H1 (cell line): ENCODE measurements around the gene BRD9. TPM values are rescaled to one million over a fixed set of nuclear protein-coding genes. Genes with fewer than 3 reads are reported as not detected.
A peak's percentile ranks its signal among the peaks of the same experiment; 100 is the strongest.
"Not testable (repeated sequence)": the region's sequence is repeated elsewhere in the genome, so short reads cannot be mapped to it uniquely, and the experiment has no call there.

Source experiments
- CTCF ChIA-PET: fragments of 300-600 bp; sonication (Branson Sonifier 250); formaldehyde crosslinking; loops from one replicate; lab custom pipeline; 2021; ENCODE audit not compliant: partially characterized antibody; lab: Charles Lee
- POLR2A ChIA-PET: fragments of 300-600 bp; sonication (Branson Sonifier 250); formaldehyde crosslinking; loops from one replicate; lab custom pipeline; 2021; ENCODE audit warnings: inconsistent platforms; ENCODE audit not compliant: partially characterized antibody; lab: Charles Lee
- DNase-seq, 2 experiments: peaks; one replicate each; pipeline versions ENCODE4 v3.0.0 to v3.0.0-alpha.2; 2010 to 2022; ENCODE audit warnings: low spot score in 2 of 2, low read depth in 1 of 2, mixed read lengths in 1 of 2
- FAIRE-seq: peaks from 2 replicates; lab custom pipeline; 2011; peaks lifted over from hg19 to GRCh38; lab: Jason Lieb, UNC
- H2AFZ ChIP-seq: 2 replicates; pipeline ENCODE4 v1.8.1; 2012; ENCODE audit warnings: low read length, inconsistent platforms
- H2AK5ac ChIP-seq: 2 replicates; pipeline ENCODE4 v1.6.1; 2013; ENCODE audit warnings: low read depth, low read length
- H2BK120ac ChIP-seq: replicated peaks from 2 replicates; pipeline ENCODE3; 2013; ENCODE audit warnings: low read depth, low read length, inconsistent platforms
- H2BK12ac ChIP-seq: 2 replicates; pipeline ENCODE4 v1.6.1; 2013; ENCODE audit warnings: low read depth, low read length
- H2BK15ac ChIP-seq: 2 replicates; pipeline ENCODE4 v1.6.1; 2013; ENCODE audit warnings: low read length
- H2BK20ac ChIP-seq: 2 replicates; pipeline ENCODE4 v1.6.1; 2013; ENCODE audit warnings: low read length
- H2BK5ac ChIP-seq: 2 replicates; pipeline ENCODE4 v1.6.1; 2013; ENCODE audit warnings: low read depth, low read length
- H3K14ac ChIP-seq: 2 replicates; pipeline ENCODE4 v1.6.1; 2013; ENCODE audit warnings: inconsistent platforms; ENCODE audit not compliant: insufficient read length
- H3K18ac ChIP-seq: 2 replicates; pipeline ENCODE4 v1.6.1; 2013; ENCODE audit warnings: low read length; ENCODE audit errors: extremely low read depth
- H3K23ac ChIP-seq: 2 replicates; pipeline ENCODE4 v1.6.1; 2013; ENCODE audit warnings: inconsistent platforms; ENCODE audit not compliant: insufficient read length
- H3K23me2 ChIP-seq: 2 replicates; pipeline ENCODE4 v1.6.1; 2013; ENCODE audit warnings: low read depth, low read length
- H3K27ac ChIP-seq: 2 replicates; pipeline ENCODE4 v1.6.1; 2011; ENCODE audit warnings: low read depth, low read length, inconsistent platforms
- H3K27me3 ChIP-seq, 4 experiments: replicated peaks in 1 of 4; 1 replicate in 1 of 4; 2 replicates in 3 of 4; pipeline versions ENCODE4 v1.6.1 to v1.8.1; 2011 to 2013; ENCODE audit warnings: low read length in 3 of 4, mild to moderate bottlenecking in 3 of 4, inconsistent platforms in 2 of 4, mixed read lengths in 2 of 4, moderate library complexity in 1 of 4; ENCODE audit not compliant: control insufficient read depth in 3 of 4, insufficient read depth in 3 of 4; ENCODE audit errors: extremely low read depth in 1 of 4
- H3K36me3 ChIP-seq, 4 experiments: 2 replicates each; pipeline versions ENCODE4 v1.6.1 to v1.8.1; 2011 to 2013; ENCODE audit warnings: mild to moderate bottlenecking in 4 of 4, low read length in 3 of 4, moderate library complexity in 2 of 4, control low read depth in 1 of 4, inconsistent platforms in 1 of 4; ENCODE audit not compliant: insufficient read depth in 4 of 4, control insufficient read depth in 2 of 4
- H3K4ac ChIP-seq: replicated peaks from 2 replicates; pipeline ENCODE3; 2013; ENCODE audit warnings: low read length, low read depth, mixed read lengths, inconsistent platforms; ENCODE audit not compliant: insufficient read length
- H3K4me1 ChIP-seq, 4 experiments: replicated peaks in 1 of 4; 1 replicate in 1 of 4; 2 replicates in 3 of 4; pipeline versions ENCODE4 v1.6.1 to v1.8.1; 2011 to 2013; ENCODE audit warnings: low read length in 3 of 4, inconsistent platforms in 2 of 4, mixed read lengths in 1 of 4; ENCODE audit not compliant: insufficient read depth in 4 of 4, control insufficient read depth in 3 of 4
- H3K4me2 ChIP-seq, 2 experiments: 2 replicates each; pipeline versions ENCODE4 v1.6.1 to v1.8.1; 2011 to 2013; ENCODE audit warnings: low read depth in 2 of 2, low read length in 2 of 2, control low read depth in 1 of 2, inconsistent platforms in 1 of 2, mild to moderate bottlenecking in 1 of 2; ENCODE audit not compliant: insufficient read depth in 1 of 2
- H3K4me3 ChIP-seq, 4 experiments: fragments of 200-600, 300-600 bp in 1 of 4; sonication (generic), shearing (Covaris generic), sonication (Bioruptor Twin) in 1 of 4; 2 replicates each; pipeline versions ENCODE4 v1.5.1 to v1.8.1; 2011 to 2016; ENCODE audit warnings: low read length in 4 of 4, low read depth in 3 of 4, control low read depth in 2 of 4, inconsistent platforms in 2 of 4, mild to moderate bottlenecking in 2 of 4, mixed read lengths in 1 of 4, moderate library complexity in 1 of 4; ENCODE audit not compliant: insufficient read depth in 2 of 4; ENCODE audit errors: extremely low read depth in 1 of 4
- H3K56ac ChIP-seq: replicated peaks from 2 replicates; pipeline ENCODE3; 2013; ENCODE audit warnings: low read depth, mild to moderate bottlenecking, mixed read lengths, low read length, inconsistent platforms; ENCODE audit not compliant: insufficient read length
- H3K79me1 ChIP-seq: 2 replicates; pipeline ENCODE4 v1.6.1; 2013; ENCODE audit warnings: low read depth, low read length, control low read depth
- H3K79me2 ChIP-seq, 2 experiments: 2 replicates each; pipeline versions ENCODE4 v1.6.1 to v1.8.1; 2012 to 2013; ENCODE audit warnings: low read length in 2 of 2, mild to moderate bottlenecking in 2 of 2, inconsistent platforms in 1 of 2; ENCODE audit not compliant: insufficient read depth in 2 of 2, control insufficient read depth in 1 of 2
- H3K9ac ChIP-seq, 4 experiments: replicated peaks in 1 of 4; 1 replicate in 1 of 4; 2 replicates in 3 of 4; pipeline versions ENCODE4 v1.6.1 to v1.8.1; 2011 to 2013; ENCODE audit warnings: low read depth in 3 of 4, low read length in 3 of 4, control low read depth in 2 of 4, mild to moderate bottlenecking in 2 of 4, moderate library complexity in 2 of 4, inconsistent platforms in 1 of 4; ENCODE audit errors: extremely low read depth in 1 of 4
- H3K9me3 ChIP-seq, 2 experiments: 2 replicates each; pipeline versions ENCODE4 v1.6.1 to v1.8.1; 2012 to 2013; ENCODE audit warnings: mild to moderate bottlenecking in 2 of 2, moderate library complexity in 2 of 2, control low read depth in 1 of 2, inconsistent platforms in 1 of 2, low read depth in 1 of 2, low read length in 1 of 2, mixed read lengths in 1 of 2; ENCODE audit not compliant: insufficient read depth in 2 of 2
- H4K20me1 ChIP-seq, 2 experiments: replicated peaks in 1 of 2; 2 replicates each; pipeline versions ENCODE3 to v1.8.1; 2011 to 2013; ENCODE audit warnings: inconsistent platforms in 2 of 2, low read length in 2 of 2, mild to moderate bottlenecking in 1 of 2; ENCODE audit not compliant: insufficient read depth in 2 of 2, control insufficient read depth in 1 of 2
- H4K5ac ChIP-seq: 2 replicates; pipeline ENCODE4 v1.6.1; 2013; ENCODE audit warnings: low read length, low read depth, mixed read lengths, inconsistent platforms; ENCODE audit not compliant: insufficient read length
- H4K8ac ChIP-seq: 2 replicates; pipeline ENCODE4 v1.8.0; 2013; ENCODE audit warnings: mild to moderate bottlenecking, moderate library complexity, low read length, inconsistent platforms; ENCODE audit not compliant: insufficient read depth; ENCODE audit errors: extremely low read depth
- H4K91ac ChIP-seq: replicated peaks from 2 replicates; pipeline ENCODE3; 2013; ENCODE audit warnings: low read length, mixed read lengths, inconsistent platforms; ENCODE audit not compliant: insufficient read length
- WGBS, 2 experiments: shearing (Covaris generic) in 1 of 2; methylation state at CpG; one replicate each; pipeline versions ENCODE4 v1.1.6 to v1.1.7; 2013 to 2015; ENCODE audit warnings: low lambda C conversion rate in 2 of 2, mixed read lengths in 2 of 2, inconsistent platforms in 1 of 2, low coverage in 1 of 2, missing lambda C conversion rate in 1 of 2; ENCODE audit not compliant: insufficient replicate concordance in 2 of 2, insufficient coverage in 1 of 2, insufficient read length in 1 of 2; ENCODE audit errors: extremely low coverage in 1 of 2, missing lambda C conversion rate in 1 of 2; 5-methylcytosine and 5-hydroxymethylcytosine counted together
- polyA plus RNA-seq, 7 experiments: library from polyadenylated mRNA; depleted of rRNA in 3 of 7; stranded (reverse) in 5 of 7; unstranded in 2 of 7; fragments of >200 nt in 5 of 7; fragments of 200-250 nt in 2 of 7; gene quantifications; 1 replicate in 5 of 7; 2 replicates in 1 of 7; 4 replicates in 1 of 7; pipeline versions ENCODE4 v1.2.1 to v1.2.3, GENCODE V29; 2011 to 2013; ENCODE audit warnings: missing spikeins in 2 of 7, mixed read lengths in 2 of 7
- total RNA-seq: library from RNA; stranded (reverse); fragmentation: NEBNext Ultra II Directional; extraction: Animal tissue kit (Norgen Biotek cat#: 25700); gene quantifications from 2 replicates; pipeline ENCODE4 v1.2.1, GENCODE V29; 2021

BRD9 gene
- total and polyA plus RNA-seq, 2 of the 8 experiments (the other 6 are each of a cell fraction or from before 2014, with no cell fraction given): 9.3 to 49.4 TPM

- H3K79me1 ChIP-seq, H3K4me3 ChIP-seq, H2BK12ac ChIP-seq, H4K20me1 ChIP-seq, H3K23ac ChIP-seq, H3K27ac ChIP-seq, H3K14ac ChIP-seq, H2BK120ac ChIP-seq, H3K23me2 ChIP-seq, H2BK20ac ChIP-seq, H3K9ac ChIP-seq, FAIRE-seq, H4K91ac ChIP-seq, POLR2A ChIA-PET, H3K4ac ChIP-seq, H3K79me2 ChIP-seq, H3K56ac ChIP-seq, H3K9me3 ChIP-seq, H3K4me2 ChIP-seq, H4K5ac ChIP-seq, H3K36me3 ChIP-seq, CTCF ChIA-PET, H3K4me1 ChIP-seq, H2BK15ac ChIP-seq, H2BK5ac ChIP-seq, H2AFZ ChIP-seq, H3K18ac ChIP-seq, H3K27me3 ChIP-seq, H2AK5ac ChIP-seq, H4K8ac ChIP-seq: not testable (repeated sequence)
- WGBS, 2 experiments: 83% methylated on average over 17 of the region's 21 CpGs; no CpG with 5 or more reads in 1 of the 2 experiments
- DNase-seq: peak in 1 of 2 experiments; percentile 54
These were observed 47.4 kb downstream of the BRD9 start for GRCh38 chr5:845031-845675.

- POLR2A ChIA-PET, H3K4me1 ChIP-seq, H2BK120ac ChIP-seq, H3K27ac ChIP-seq, H2BK5ac ChIP-seq, H2BK20ac ChIP-seq, H4K8ac ChIP-seq, H3K9me3 ChIP-seq, DNase-seq, H3K23me2 ChIP-seq, H3K36me3 ChIP-seq, H3K79me2 ChIP-seq, H4K20me1 ChIP-seq, H2AK5ac ChIP-seq, H2BK15ac ChIP-seq, H4K5ac ChIP-seq, H3K4me3 ChIP-seq, H3K14ac ChIP-seq, H3K56ac ChIP-seq, H3K9ac ChIP-seq, H3K23ac ChIP-seq, H3K4me2 ChIP-seq, H3K4ac ChIP-seq, H3K18ac ChIP-seq, H3K27me3 ChIP-seq, H4K91ac ChIP-seq, H2BK12ac ChIP-seq, H3K79me1 ChIP-seq, H2AFZ ChIP-seq: not testable (repeated sequence)
- CTCF ChIA-PET: interaction anchor here (0.6 to 0.7 kb wide), 2 partner anchors 18 to 85 kb away, joined by 3 read pairs; no protein-coding TSS in a partner anchor
- FAIRE-seq: peak; percentile 19
- WGBS, 2 experiments: 87% methylated on average over 12 of the region's 16 CpGs; no CpG with 5 or more reads in 1 of the 2 experiments
These were observed 48.2 kb downstream of the BRD9 start for GRCh38 chr5:844426-844825.
